ENCODE measurements around the gene TRMO. TPM values are rescaled to one million over a fixed set of nuclear protein-coding genes. Genes with fewer than 3 reads are reported as not detected.
A peak's percentile ranks its signal among the peaks of the same experiment; 100 is the strongest.
"Not testable (repeated sequence)": the region's sequence is repeated elsewhere in the genome, so short reads cannot be mapped to it uniquely, and the experiment has no call there.

The TRMO gene
- total and polyA plus RNA-seq, 2 experiments from 2014 or later, result 8.2 to 9.1 TPM

- H3K27me3 ChIP-seq, result peaks cover 18% of the 10 kb centered on the region
- H3K4me1 ChIP-seq (ENCODE audit: low read depth), result no peaks in the 10 kb centered on the region
- TF ChIP-seq, protein P1, sequence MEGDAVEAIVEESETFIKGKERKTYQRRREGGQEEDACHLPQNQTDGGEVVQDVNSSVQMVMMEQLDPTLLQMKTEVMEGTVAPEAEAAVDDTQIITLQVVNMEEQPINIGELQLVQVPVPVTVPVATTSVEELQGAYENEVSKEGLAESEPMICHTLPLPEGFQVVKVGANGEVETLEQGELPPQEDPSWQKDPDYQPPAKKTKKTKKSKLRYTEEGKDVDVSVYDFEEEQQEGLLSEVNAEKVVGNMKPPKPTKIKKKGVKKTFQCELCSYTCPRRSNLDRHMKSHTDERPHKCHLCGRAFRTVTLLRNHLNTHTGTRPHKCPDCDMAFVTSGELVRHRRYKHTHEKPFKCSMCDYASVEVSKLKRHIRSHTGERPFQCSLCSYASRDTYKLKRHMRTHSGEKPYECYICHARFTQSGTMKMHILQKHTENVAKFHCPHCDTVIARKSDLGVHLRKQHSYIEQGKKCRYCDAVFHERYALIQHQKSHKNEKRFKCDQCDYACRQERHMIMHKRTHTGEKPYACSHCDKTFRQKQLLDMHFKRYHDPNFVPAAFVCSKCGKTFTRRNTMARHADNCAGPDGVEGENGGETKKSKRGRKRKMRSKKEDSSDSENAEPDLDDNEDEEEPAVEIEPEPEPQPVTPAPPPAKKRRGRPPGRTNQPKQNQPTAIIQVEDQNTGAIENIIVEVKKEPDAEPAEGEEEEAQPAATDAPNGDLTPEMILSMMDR (IDR thresholded peaks at IDR 0.05; ENCODE audit: low read depth, low read length), result no peak
- H3K4me3 ChIP-seq, result no peak overlapping the region
- no peaks in the 10 kb centered on the region for H3K36me3 ChIP-seq
- H3K9me3 ChIP-seq (ENCODE audit: low read depth), result no peaks in the 10 kb centered on the region
- H3K27ac ChIP-seq, result no peak overlapping the region
- peak in 1 of 2 donors; percentile 27 for DNase-seq (ENCODE audit: low read depth in 1 of 2, low spot score in 1 of 2)
Measured at GRCh38 chr9:97958812-97959511, 36.7 kb upstream of the TRMO start.

DNA sequence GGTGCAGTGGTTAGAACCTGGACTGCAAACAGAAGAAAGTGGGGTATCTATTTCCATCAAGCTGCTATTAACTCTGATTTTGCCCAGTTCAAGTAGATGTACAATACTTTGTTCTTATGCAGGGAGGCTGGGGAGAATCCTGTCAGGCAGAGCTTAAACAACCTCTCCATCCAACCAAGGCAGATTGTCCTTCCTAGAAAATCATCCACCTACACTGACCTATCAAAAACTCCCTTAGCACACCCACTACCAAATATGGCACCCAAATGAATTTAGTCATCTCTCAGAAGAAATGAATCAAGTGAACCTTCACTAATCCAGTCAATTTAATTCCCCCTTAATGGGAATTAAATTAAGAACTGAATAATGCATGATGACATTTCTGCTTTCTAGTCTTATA lies 34.0 kb upstream of the TRMO start:
- Histone ChIP-seq H3K4me1 (ENCODE audit: low read depth) (no peaks in the 10 kb centered on the region), H3K4me3 (no peak overlapping the region), H3K27ac (no peak overlapping the region), H3K36me3 (no peaks in the 10 kb centered on the region), H3K9me3 (ENCODE audit: low read depth) (no peaks in the 10 kb centered on the region), H3K27me3 (peaks cover 10% of the 10 kb centered on the region)
- TF ChIP-seq, protein P1 (IDR thresholded peaks at IDR 0.05; ENCODE audit: low read depth, low read length), result no peak
- DNase-seq (ENCODE audit: low read depth in 1 of 2, low spot score in 1 of 2), result no peak

GRCh38 chr9:97954550-97954989 lies 32.3 kb upstream of the TRMO start:
- Histone ChIP-seq H3K4me1 (ENCODE audit: low read depth) (no peaks in the 10 kb centered on the region), H3K27ac (no peak overlapping the region), H3K9me3 (ENCODE audit: low read depth) (no peaks in the 10 kb centered on the region), H3K36me3 (no peaks in the 10 kb centered on the region), H3K27me3 (peaks cover 10% of the 10 kb centered on the region), H3K4me3 (no peak overlapping the region)
- TF ChIP-seq, protein P1 (IDR thresholded peaks at IDR 0.05; ENCODE audit: low read depth, low read length), result peak; percentile 40
- DNase-seq (ENCODE audit: low read depth in 1 of 2, low spot score in 1 of 2), result peak; percentile 11 to 77

DNA sequence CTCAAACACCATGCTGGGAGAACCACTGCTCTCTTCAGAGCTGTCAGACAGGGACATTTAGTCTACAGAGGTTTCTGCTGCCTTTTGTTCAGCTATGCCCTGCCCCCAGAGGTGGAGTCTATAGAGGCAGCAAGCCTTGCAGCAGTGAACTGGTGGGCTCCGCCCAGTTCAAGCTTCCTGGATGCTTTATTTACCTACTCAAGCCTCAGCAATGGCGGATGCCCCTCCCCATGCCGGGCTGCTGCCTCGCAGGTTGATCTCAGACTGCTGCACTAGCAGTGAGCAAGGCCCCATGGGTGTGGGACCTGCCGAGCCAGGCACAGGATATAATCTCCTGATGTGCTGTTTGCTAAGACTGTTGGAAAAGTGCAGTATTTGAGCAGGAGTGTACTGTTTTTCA lies 28.6 kb upstream of the TRMO start:
- peaks cover 16% of the 10 kb centered on the region for H3K27me3 ChIP-seq
- not testable (repeated sequence) for DNase-seq (ENCODE audit: low read depth in 1 of 2, low spot score in 1 of 2); H3K36me3 ChIP-seq

DNA sequence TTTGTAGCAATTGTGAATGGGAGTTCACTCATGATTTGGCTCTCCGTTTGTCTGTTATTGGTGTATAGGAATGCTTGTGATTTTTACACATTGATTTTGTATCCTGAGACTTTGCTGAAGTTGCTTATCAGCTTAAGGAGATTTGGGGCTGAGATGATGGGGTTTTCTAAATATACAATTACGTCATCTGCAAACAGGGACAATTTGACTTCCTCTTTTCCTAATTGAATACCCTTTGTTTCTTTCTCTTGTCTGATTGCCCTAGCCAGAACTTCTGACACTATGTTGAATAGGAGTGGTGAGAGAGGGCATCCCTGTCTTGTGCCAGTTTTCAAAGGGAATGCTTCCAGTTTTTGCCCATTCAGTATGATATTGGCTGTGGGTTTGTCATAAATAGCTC lies 24.8 kb upstream of the TRMO start:
- H3K9me3 ChIP-seq (ENCODE audit: low read depth), result not testable (repeated sequence)

More for the DNA sequence above, 28.6 kb upstream of the TRMO start:
- not testable (repeated sequence) for H3K4me3 ChIP-seq; H3K27ac ChIP-seq; H3K4me1 ChIP-seq (ENCODE audit: low read depth); H3K9me3 ChIP-seq (ENCODE audit: low read depth)

GRCh38 chr9:97945470-97945869 lies 23.2 kb upstream of the TRMO start:
- DNase-seq (ENCODE audit: low read depth in 1 of 2, low spot score in 1 of 2); H3K9me3 ChIP-seq (ENCODE audit: low read depth); H3K36me3 ChIP-seq; H3K27ac ChIP-seq; H3K4me3 ChIP-seq; H3K4me1 ChIP-seq (ENCODE audit: low read depth): not testable (repeated sequence)
- peaks cover 56% of the 10 kb centered on the region for H3K27me3 ChIP-seq

More for the DNA sequence above, 24.8 kb upstream of the TRMO start:
- H3K27ac ChIP-seq; DNase-seq (ENCODE audit: low read depth in 1 of 2, low spot score in 1 of 2); H3K36me3 ChIP-seq; H3K4me3 ChIP-seq; H3K4me1 ChIP-seq (ENCODE audit: low read depth): not testable (repeated sequence)
- H3K27me3 ChIP-seq, result peaks cover 41% of the 10 kb centered on the region

- no peak for DNase-seq (ENCODE audit: low read depth in 1 of 2, low spot score in 1 of 2)
- no peaks in the 10 kb centered on the region for H3K36me3 ChIP-seq
- no peaks in the 10 kb centered on the region for H3K4me1 ChIP-seq (ENCODE audit: low read depth)
- no peaks in the 10 kb centered on the region for H3K9me3 ChIP-seq (ENCODE audit: low read depth)
- H3K27me3 ChIP-seq, result peaks cover 64% of the 10 kb centered on the region
- H3K27ac ChIP-seq, result no peak overlapping the region
- TF ChIP-seq, protein P1 (IDR thresholded peaks at IDR 0.05; ENCODE audit: low read depth, low read length), result no peak
- H3K4me3 ChIP-seq, result no peak overlapping the region
Measured at GRCh38 chr9:97944612-97945011, 22.3 kb upstream of the TRMO start.

Measured in cardiac muscle cell (in vitro differentiated cells and primary cell).